DOHH2 (cell line): Measurements from ENCODE around the gene PNMA1.

Experiments used
- CTCF ChIP-seq: fragments of 200-600 bp; sonication (generic); IDR thresholded peaks from one replicate; pipeline ENCODE4 v1.5.1; 2014; ENCODE audit warnings: antibody characterized with exemption, mild to moderate bottlenecking, low read depth, low read length; ENCODE audit not compliant: poor library complexity, severe bottlenecking
- EZH2phosphoT487 ChIP-seq: fragments of 200-600 bp; sonication (generic); IDR thresholded peaks from 2 replicates; pipeline ENCODE4 v1.6.1; 2017; ENCODE audit warnings: borderline replicate concordance, mild to moderate bottlenecking, antibody characterized with exemption, low read length, moderate library complexity, mixed read lengths

- no peak for TF ChIP-seq CTCF
- TF ChIP-seq EZH2phosphoT487: no peak
Observed at GRCh38 chr14:73759183-73759713, 45.1 kb upstream of the PNMA1 start.
